Liver (tissue), 9 donors: ENCODE data around the gene PTGIS. TPM values are rescaled to one million over a fixed set of nuclear protein-coding genes. Genes with fewer than 3 reads are reported as not detected.

Experiments used
- DNase-seq: peaks from one replicate; pipeline ENCODE4 v3.0.0-alpha.2; 2017; ENCODE audit warnings: low spot score
- H3K27ac ChIP-seq, 2 donors: one replicate each; pipeline ENCODE4 v1.7.0; 2013; ENCODE audit warnings: inconsistent platforms in 2 of 2, low read length in 2 of 2, control low read depth in 1 of 2, low read depth in 1 of 2, mild to moderate bottlenecking in 1 of 2
- H3K27me3 ChIP-seq, 4 donors: one replicate each; pipeline versions ENCODE4 v1.6.1 to v1.7.0; 2013; ENCODE audit warnings: low read length in 3 of 4, inconsistent platforms in 1 of 4, mild to moderate bottlenecking in 1 of 4, moderate library complexity in 1 of 4; ENCODE audit not compliant: control insufficient read depth in 4 of 4, insufficient read depth in 4 of 4
- H3K36me3 ChIP-seq, 4 donors: one replicate each; pipeline versions ENCODE4 v1.6.1 to v1.7.0; 2013; ENCODE audit warnings: low read length in 3 of 4, mild to moderate bottlenecking in 3 of 4, low read depth in 1 of 4, moderate library complexity in 1 of 4; ENCODE audit not compliant: control insufficient read depth in 4 of 4, insufficient read depth in 3 of 4
- H3K4me1 ChIP-seq, 4 donors: one replicate each; pipeline versions ENCODE4 v1.6.1 to v1.7.0; 2013; ENCODE audit warnings: low read length in 3 of 4, mild to moderate bottlenecking in 3 of 4, moderate library complexity in 1 of 4; ENCODE audit not compliant: control insufficient read depth in 4 of 4, insufficient read depth in 4 of 4
- H3K4me3 ChIP-seq, 3 donors: one replicate each; pipeline versions ENCODE4 v1.6.1 to v1.7.0; 2013; ENCODE audit warnings: low read length in 3 of 3, control low read depth in 1 of 3, low read depth in 1 of 3, mild to moderate bottlenecking in 1 of 3
- H3K9ac ChIP-seq, 2 donors: one replicate each; pipeline ENCODE4 v1.7.0; 2013; ENCODE audit warnings: low read length in 2 of 2, mild to moderate bottlenecking in 2 of 2, moderate library complexity in 2 of 2, control low read depth in 1 of 2, low read depth in 1 of 2
- H3K9me3 ChIP-seq, 4 donors: one replicate each; pipeline versions ENCODE4 v1.6.1 to v1.7.0; 2013; ENCODE audit warnings: low read length in 3 of 4; ENCODE audit not compliant: control insufficient read depth in 4 of 4
- CTCF ChIP-seq: fragments of 150-350 bp; IDR thresholded peaks from 2 replicates; pipeline ENCODE4 v1.5.1; 2017; ENCODE audit warnings: improper control_type of control experiment, low read depth, low read length; ENCODE audit not compliant: missing input control
- EGR1 ChIP-seq, 2 donors: IDR thresholded peaks; 2 replicates each; pipeline ENCODE4 v1.6.1; 2016 to 2018; ENCODE audit warnings: antibody characterized with exemption in 2 of 2, low read depth in 2 of 2
- FOXA1 ChIP-seq: IDR thresholded peaks from 2 replicates; pipeline ENCODE4 v1.6.1; 2016; ENCODE audit warnings: antibody characterized with exemption
- FOXA2 ChIP-seq: IDR thresholded peaks from 2 replicates; pipeline ENCODE4 v1.6.1; 2016; ENCODE audit warnings: antibody characterized with exemption
- GABPA ChIP-seq, 2 donors: IDR thresholded peaks in 1 of 2; conservative IDR thresholded peaks in 1 of 2; 2 replicates each; pipeline ENCODE4 v1.6.1; 2016; ENCODE audit warnings: antibody characterized with exemption in 2 of 2, mild to moderate bottlenecking in 1 of 2, moderate library complexity in 1 of 2
- HNF4A ChIP-seq, 2 donors: conservative IDR thresholded peaks; 2 replicates each; pipeline ENCODE4 v1.6.1; 2016; ENCODE audit warnings: antibody characterized with exemption in 2 of 2, mild to moderate bottlenecking in 2 of 2
- HNF4G ChIP-seq: IDR thresholded peaks from 2 replicates; pipeline ENCODE4 v1.6.1; 2016; ENCODE audit warnings: antibody characterized with exemption
- JUND ChIP-seq, 2 donors: IDR thresholded peaks; 2 replicates each; pipeline ENCODE4 v1.6.1; 2016; ENCODE audit warnings: antibody characterized with exemption in 2 of 2
- NR2F2 ChIP-seq: IDR thresholded peaks from 2 replicates; pipeline ENCODE4 v1.6.1; 2016; ENCODE audit warnings: antibody characterized with exemption
- RAD21 ChIP-seq, 2 donors: IDR thresholded peaks; 2 replicates each; pipeline ENCODE4 v1.6.1; 2016; ENCODE audit warnings: antibody characterized with exemption in 2 of 2, mild to moderate bottlenecking in 2 of 2
- RXRA ChIP-seq, 2 donors: IDR thresholded peaks; 2 replicates each; pipeline ENCODE4 v1.6.1; 2017 to 2018; ENCODE audit warnings: antibody characterized with exemption in 2 of 2, mild to moderate bottlenecking in 1 of 2
- SP1 ChIP-seq: IDR thresholded peaks from 2 replicates; pipeline ENCODE4 v1.6.1; 2018; ENCODE audit warnings: antibody characterized with exemption, mild to moderate bottlenecking
- TAF1 ChIP-seq: conservative IDR thresholded peaks from 2 replicates; pipeline ENCODE4 v1.6.1; 2016; ENCODE audit warnings: antibody characterized with exemption, mild to moderate bottlenecking
- YY1 ChIP-seq: IDR thresholded peaks from 2 replicates; pipeline ENCODE4 v1.6.1; 2016; ENCODE audit warnings: antibody characterized with exemption, mild to moderate bottlenecking
- ZBTB33 ChIP-seq: IDR thresholded peaks from 2 replicates; pipeline ENCODE4 v1.6.1; 2016; ENCODE audit warnings: antibody characterized with exemption
- WGBS: extraction: QIAGEN DNeasy Blood & Tissue Kit; methylation state at CpG from one replicate; pipeline ENCODE4 v1.1.7; 2013; 5-methylcytosine and 5-hydroxymethylcytosine counted together
- polyA plus RNA-seq, 2 donors: library from polyadenylated mRNA; stranded (reverse) in 1 of 2; unstranded in 1 of 2; fragments of 200-250 nt in 1 of 2; fragments of >200 nt in 1 of 2; fragmentation: Nextera tagmentation in 1 of 2; extraction: Ambion mirVana in 1 of 2; gene quantifications; one replicate each; pipeline versions ENCODE4 v1.2.1 to v1.2.3, GENCODE V29; 2013 to 2015
- total RNA-seq, 2 donors: library from RNA; depleted of rRNA; stranded (reverse); fragments of >200 nt; gene quantifications; one replicate each; pipeline ENCODE4 v1.2.3, GENCODE V29; 2014
- TF ChIP-seq, protein P1 (sequence below): IDR thresholded peaks from 2 replicates; pipeline ENCODE4 v1.6.1; 2016; ENCODE audit warnings: antibody characterized with exemption
- TF ChIP-seq, protein P2 (sequence below): IDR thresholded peaks from 2 replicates; pipeline ENCODE4 v1.6.1; 2016; ENCODE audit warnings: antibody characterized with exemption, mild to moderate bottlenecking
- TF ChIP-seq, protein P3 (sequence below): IDR thresholded peaks from 2 replicates; pipeline ENCODE4 v1.6.1; 2016; ENCODE audit warnings: antibody characterized with exemption
- donor health status: healthy.
- donor health status: healthy.
- donor health status: healthy.
- donor health status: healthy.
- donor health status: healthy.

The PTGIS gene
- total and polyA plus RNA-seq, 4 donors = 2.2 to 6.3 (median 3.8) TPM

DNA sequence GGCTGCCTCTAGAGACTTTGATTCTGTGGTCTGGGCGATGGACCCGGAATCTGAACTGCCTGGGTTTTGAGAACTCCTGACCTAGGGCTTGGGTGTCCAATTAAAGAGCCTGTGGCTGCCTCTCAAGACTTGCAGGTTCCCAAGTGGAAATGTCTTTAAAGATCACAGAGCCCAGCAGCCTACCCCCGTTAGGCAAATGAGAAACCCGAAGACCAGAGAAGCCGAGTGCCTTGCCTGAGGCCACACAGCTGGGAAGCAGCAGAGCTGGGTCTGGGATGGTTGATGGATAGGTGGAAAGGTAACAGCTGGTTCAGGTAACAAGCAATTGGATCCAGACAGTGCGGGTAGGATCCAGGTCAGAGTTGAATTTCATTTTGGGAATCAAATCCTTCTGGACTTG is 111.3 kb downstream of the PTGIS start:
- Histone ChIP-seq H3K9me3 (no peaks in the 10 kb centered on the region), H3K36me3 (no peaks in the 10 kb centered on the region), H3K4me1 (peaks cover 2 to 20% (median 12%) of the 10 kb centered on the region in 4 donors), H3K9ac (no peak overlapping the region), H3K4me3 (no peak overlapping the region), H3K27ac (no peak overlapping the region), H3K27me3 (no peaks in the 10 kb centered on the region)
- 95% methylated on average over 6 of the region's 6 CpGs for WGBS
- no peak for DNase-seq
- TF ChIP-seq GABPA (IDR thresholded peaks at IDR 0.05 in 1 of 2, conservative IDR thresholded peaks at IDR 0.05 in 1 of 2) (no peak), HNF4G (no peak), RAD21 (IDR thresholded peaks at IDR 0.05) (no peak), ZBTB33 (no peak), JUND (IDR thresholded peaks at IDR 0.05) (no peak), SP1 (no peak), FOXA2 (no peak), RXRA (IDR thresholded peaks at IDR 0.05) (no peak), CTCF (no peak), FOXA1 (no peak), TAF1 (no peak), NR2F2 (no peak), YY1 (no peak), HNF4A (conservative IDR thresholded peaks at IDR 0.05) (no peak), EGR1 (IDR thresholded peaks at IDR 0.05; ENCODE audit: low read depth in 2 of 2) (no peak)
- TF ChIP-seq, protein P1, sequence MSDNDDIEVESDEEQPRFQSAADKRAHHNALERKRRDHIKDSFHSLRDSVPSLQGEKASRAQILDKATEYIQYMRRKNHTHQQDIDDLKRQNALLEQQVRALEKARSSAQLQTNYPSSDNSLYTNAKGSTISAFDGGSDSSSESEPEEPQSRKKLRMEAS = no peak
- TF ChIP-seq, protein P2, sequence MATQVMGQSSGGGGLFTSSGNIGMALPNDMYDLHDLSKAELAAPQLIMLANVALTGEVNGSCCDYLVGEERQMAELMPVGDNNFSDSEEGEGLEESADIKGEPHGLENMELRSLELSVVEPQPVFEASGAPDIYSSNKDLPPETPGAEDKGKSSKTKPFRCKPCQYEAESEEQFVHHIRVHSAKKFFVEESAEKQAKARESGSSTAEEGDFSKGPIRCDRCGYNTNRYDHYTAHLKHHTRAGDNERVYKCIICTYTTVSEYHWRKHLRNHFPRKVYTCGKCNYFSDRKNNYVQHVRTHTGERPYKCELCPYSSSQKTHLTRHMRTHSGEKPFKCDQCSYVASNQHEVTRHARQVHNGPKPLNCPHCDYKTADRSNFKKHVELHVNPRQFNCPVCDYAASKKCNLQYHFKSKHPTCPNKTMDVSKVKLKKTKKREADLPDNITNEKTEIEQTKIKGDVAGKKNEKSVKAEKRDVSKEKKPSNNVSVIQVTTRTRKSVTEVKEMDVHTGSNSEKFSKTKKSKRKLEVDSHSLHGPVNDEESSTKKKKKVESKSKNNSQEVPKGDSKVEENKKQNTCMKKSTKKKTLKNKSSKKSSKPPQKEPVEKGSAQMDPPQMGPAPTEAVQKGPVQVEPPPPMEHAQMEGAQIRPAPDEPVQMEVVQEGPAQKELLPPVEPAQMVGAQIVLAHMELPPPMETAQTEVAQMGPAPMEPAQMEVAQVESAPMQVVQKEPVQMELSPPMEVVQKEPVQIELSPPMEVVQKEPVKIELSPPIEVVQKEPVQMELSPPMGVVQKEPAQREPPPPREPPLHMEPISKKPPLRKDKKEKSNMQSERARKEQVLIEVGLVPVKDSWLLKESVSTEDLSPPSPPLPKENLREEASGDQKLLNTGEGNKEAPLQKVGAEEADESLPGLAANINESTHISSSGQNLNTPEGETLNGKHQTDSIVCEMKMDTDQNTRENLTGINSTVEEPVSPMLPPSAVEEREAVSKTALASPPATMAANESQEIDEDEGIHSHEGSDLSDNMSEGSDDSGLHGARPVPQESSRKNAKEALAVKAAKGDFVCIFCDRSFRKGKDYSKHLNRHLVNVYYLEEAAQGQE = no peak
- TF ChIP-seq, protein P3, sequence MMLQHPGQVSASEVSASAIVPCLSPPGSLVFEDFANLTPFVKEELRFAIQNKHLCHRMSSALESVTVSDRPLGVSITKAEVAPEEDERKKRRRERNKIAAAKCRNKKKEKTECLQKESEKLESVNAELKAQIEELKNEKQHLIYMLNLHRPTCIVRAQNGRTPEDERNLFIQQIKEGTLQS = no peak
